Activated CD8-positive, alpha-beta T cell treated with anti-CD3 and anti-CD28 coated beads, Interleukin-2, amount 10 ng/mL, durations not matched to agents 7 days and 5 days (primary cell): ENCODE data around the gene MYL12A. TPM values are rescaled to one million over a fixed set of nuclear protein-coding genes. Genes with fewer than 3 reads are reported as not detected.
A peak's percentile ranks its signal among the peaks of the same experiment; 100 is the strongest.

Source experiments
- ATAC-seq: fragments of 150-1000 bp; cut with Tn5 transposase; one replicate; pipeline ENCODE4 v1.10.0; 2021; ENCODE audit warnings: moderate library complexity
- CTCF ChIA-PET: fragments of 350-600 bp; sonication (Branson Sonifier 250); formaldehyde crosslinking; loops from one replicate; lab custom pipeline; 2021; ENCODE audit warnings: antibody characterized with exemption; lab: Charles Lee
- POLR2A ChIA-PET: fragments of 350-600 bp; sonication (Branson Sonifier 250); formaldehyde crosslinking; loops from one replicate; lab custom pipeline; 2021; ENCODE audit warnings: antibody characterized with exemption; lab: Charles Lee
- DNase-seq: peaks from one replicate; pipeline ENCODE4 v3.0.0-alpha.2; 2020
- H3K27ac Mint-ChIP-seq: one replicate; pipeline ENCODE4 v1.8.0; 2021; ENCODE audit warnings: mild to moderate bottlenecking, mixed read lengths
- H3K27me3 Mint-ChIP-seq: one replicate; pipeline ENCODE4 v1.8.0; 2021; ENCODE audit warnings: low read depth, mixed read lengths
- H3K36me3 Mint-ChIP-seq: one replicate; pipeline ENCODE4 v1.8.0; 2021; ENCODE audit warnings: low read depth, mixed read lengths
- H3K4me1 Mint-ChIP-seq: one replicate; pipeline ENCODE4 v1.8.0; 2021; ENCODE audit warnings: low read depth, mixed read lengths
- H3K4me3 Mint-ChIP-seq: one replicate; pipeline ENCODE4 v1.8.0; 2021; ENCODE audit warnings: mild to moderate bottlenecking, mixed read lengths
- H3K9me3 Mint-ChIP-seq: one replicate; pipeline ENCODE4 v1.8.0; 2022; ENCODE audit warnings: mixed read lengths; ENCODE audit not compliant: insufficient read depth
- total RNA-seq, 2 experiments: library from RNA; stranded (reverse); gene quantifications; one replicate each; pipeline ENCODE4 v1.2.3, GENCODE V29; 2021

MYL12A gene
- total RNA-seq, 2 experiments from 2014 or later: 858 to 901 TPM

GRCh38 chr18:3226048-3226447 is 21.6 kb upstream of the MYL12A start:
- no peaks in the 10 kb centered on the region for H3K36me3 Mint-ChIP-seq
- H3K27me3 Mint-ChIP-seq: no peaks in the 10 kb centered on the region
- no peak overlapping the region for H3K4me3 Mint-ChIP-seq
- POLR2A ChIA-PET: no interaction called here
- no peak for ATAC-seq
- CTCF ChIA-PET: interaction anchor here (0.6 to 2.2 kb wide), 2 partner anchors 8 to 13 kb away, joined by 3 to 6 read pairs; no protein-coding TSS in a partner anchor
- H3K9me3 Mint-ChIP-seq: no peaks in the 10 kb centered on the region
- DNase-seq: no peak
- H3K27ac Mint-ChIP-seq: no peak overlapping the region
- peaks cover 5% of the 10 kb centered on the region for H3K4me1 Mint-ChIP-seq

- POLR2A ChIA-PET: no interaction called here
- CTCF ChIA-PET: interaction anchor here (0.7 kb wide), 1 partner anchor 34 kb away, joined by 3 read pairs; no protein-coding TSS in a partner anchor
- peaks cover 5% of the 10 kb centered on the region for H3K4me1 Mint-ChIP-seq
- H3K36me3 Mint-ChIP-seq: no peaks in the 10 kb centered on the region
- DNase-seq (no peak), ATAC-seq (no peak)
- H3K27me3 Mint-ChIP-seq: no peaks in the 10 kb centered on the region
- no peak overlapping the region for H3K4me3 Mint-ChIP-seq
- no peaks in the 10 kb centered on the region for H3K9me3 Mint-ChIP-seq
- H3K27ac Mint-ChIP-seq: no peak overlapping the region
Measured at GRCh38 chr18:3230401-3231334, 16.9 kb upstream of the MYL12A start.

GRCh38 chr18:3233004-3233403 is 14.6 kb upstream of the MYL12A start:
- Mint-ChIP-seq H3K4me1 (peaks cover 5% of the 10 kb centered on the region), H3K27ac (no peak overlapping the region), H3K27me3 (no peaks in the 10 kb centered on the region), H3K4me3 (no peak overlapping the region), H3K9me3 (no peaks in the 10 kb centered on the region), H3K36me3 (no peaks in the 10 kb centered on the region)
- ChIA-PET CTCF (interaction anchor here (0.9 kb wide), 1 partner anchor 11 kb away, joined by 3 read pairs; no protein-coding TSS in a partner anchor), POLR2A (no interaction called here)
- ATAC-seq (no peak), DNase-seq (no peak)

GRCh38 chr18:3233433-3234168 is 14.0 kb upstream of the MYL12A start:
- no peak overlapping the region for H3K4me3 Mint-ChIP-seq
- CTCF ChIA-PET: interaction anchor here (0.9 to 1.2 kb wide), 2 partner anchors 10 to 12 kb away, joined by 3 to 4 read pairs; no protein-coding TSS in a partner anchor
- POLR2A ChIA-PET: interaction anchor here (0.5 to 1.4 kb wide), 2 partner anchors 12 to 16 kb away, joined by 3 to 6 read pairs; no protein-coding TSS in a partner anchor
- no peaks in the 10 kb centered on the region for H3K9me3 Mint-ChIP-seq
- no peaks in the 10 kb centered on the region for H3K27me3 Mint-ChIP-seq
- no peak for ATAC-seq
- H3K4me1 Mint-ChIP-seq: peaks cover 5% of the 10 kb centered on the region
- DNase-seq: no peak
- H3K36me3 Mint-ChIP-seq: no peaks in the 10 kb centered on the region
- H3K27ac Mint-ChIP-seq: no peak overlapping the region

GRCh38 chr18:3234457-3234856 is 13.1 kb upstream of the MYL12A start:
- no peaks in the 10 kb centered on the region for H3K36me3 Mint-ChIP-seq
- H3K27ac Mint-ChIP-seq: no peak overlapping the region
- H3K9me3 Mint-ChIP-seq: no peaks in the 10 kb centered on the region
- ATAC-seq: no peak
- CTCF ChIA-PET: interaction anchor here (0.6 to 1.2 kb wide), 4 partner anchors 9 to 468 kb away, joined by 3 to 4 read pairs (median 3); no protein-coding TSS in a partner anchor
- H3K4me3 Mint-ChIP-seq: no peak overlapping the region
- no peaks in the 10 kb centered on the region for H3K27me3 Mint-ChIP-seq
- H3K4me1 Mint-ChIP-seq: peaks cover 5% of the 10 kb centered on the region
- DNase-seq: no peak
- POLR2A ChIA-PET: interaction anchor here (1.4 kb wide), 1 partner anchor 11 kb away, joined by 6 read pairs; no protein-coding TSS in a partner anchor

GRCh38 chr18:3235846-3236245 is 11.8 kb upstream of the MYL12A start:
- H3K27me3 Mint-ChIP-seq: no peaks in the 10 kb centered on the region
- no peaks in the 10 kb centered on the region for H3K4me1 Mint-ChIP-seq
- H3K4me3 Mint-ChIP-seq: no peak overlapping the region
- ChIA-PET CTCF (interaction anchor here (0.7 kb wide), 1 partner anchor 84 kb away, joined by 3 read pairs; no protein-coding TSS in a partner anchor), POLR2A (no interaction called here)
- ATAC-seq (no peak), DNase-seq (no peak)
- H3K9me3 Mint-ChIP-seq: no peaks in the 10 kb centered on the region
- H3K27ac Mint-ChIP-seq: no peak overlapping the region
- H3K36me3 Mint-ChIP-seq: peaks cover 5% of the 10 kb centered on the region

- POLR2A ChIA-PET: no interaction called here
Measured at GRCh38 chr18:3236470-3236869, 11.1 kb upstream of the MYL12A start.

GRCh38 chr18:3238742-3239141 is 8.9 kb upstream of the MYL12A start:
- Mint-ChIP-seq H3K36me3 (peaks cover 25% of the 10 kb centered on the region), H3K27me3 (no peaks in the 10 kb centered on the region), H3K27ac (no peak overlapping the region), H3K4me3 (no peak overlapping the region), H3K4me1 (no peaks in the 10 kb centered on the region), H3K9me3 (peaks cover 7% of the 10 kb centered on the region)
- DNase-seq (no peak), ATAC-seq (no peak)
- ChIA-PET CTCF (interaction anchor here (0.7 to 1.5 kb wide), 3 partner anchors 13 to 245 kb away, joined by 3 to 6 read pairs (median 4); no protein-coding TSS in a partner anchor), POLR2A (no interaction called here)

More at GRCh38 chr18:3236470-3236869, 11.1 kb upstream of the MYL12A start:
- Mint-ChIP-seq H3K36me3 (peaks cover 9% of the 10 kb centered on the region), H3K27ac (no peak overlapping the region), H3K27me3 (no peaks in the 10 kb centered on the region), H3K4me1 (no peaks in the 10 kb centered on the region), H3K4me3 (no peak overlapping the region), H3K9me3 (no peaks in the 10 kb centered on the region)
- no peak for DNase-seq
- ATAC-seq: no peak
- CTCF ChIA-PET: interaction anchor here (0.7 kb wide), 1 partner anchor 85 kb away, joined by 3 read pairs; no protein-coding TSS in a partner anchor

GRCh38 chr18:3245185-3245564 is 2.4 kb upstream of the MYL12A start:
- Mint-ChIP-seq H3K4me3 (peak overlapping the region; percentile 82), H3K36me3 (peaks cover 49% of the 10 kb centered on the region), H3K9me3 (peaks cover 7% of the 10 kb centered on the region), H3K27ac (no peak overlapping the region), H3K4me1 (peaks cover 17% of the 10 kb centered on the region), H3K27me3 (no peaks in the 10 kb centered on the region)
- ChIA-PET POLR2A (interaction anchor here (0.6 to 8.3 kb wide), 6 partner anchors 11 to 589 kb away, joined by 3 to 218 read pairs (median 8); partner anchors contain the start of genes MYL12B and SMCHD1), CTCF (interaction anchor here (0.7 to 6.3 kb wide), 33 partner anchors 11 to 476 kb away, joined by 3 to 92 read pairs (median 5); no protein-coding TSS in a partner anchor)
- ATAC-seq (no peak), DNase-seq (no peak)

- Mint-ChIP-seq H3K27me3 (no peaks in the 10 kb centered on the region), H3K9me3 (peaks cover 7% of the 10 kb centered on the region), H3K4me1 (peaks cover 23% of the 10 kb centered on the region), H3K4me3 (peak overlapping the region; percentile 82), H3K27ac (peak overlapping the region; percentile 100), H3K36me3 (peaks cover 49% of the 10 kb centered on the region)
- ChIA-PET CTCF (interaction anchor here (0.6 to 6.3 kb wide), 57 partner anchors 12 to 477 kb away, joined by 3 to 92 read pairs (median 4); partner anchors contain the start of gene MYOM1), POLR2A (interaction anchor here (0.5 to 8.3 kb wide), 14 partner anchors 12 to 662 kb away, joined by 3 to 218 read pairs (median 4); partner anchors contain the start of genes MYL12B and SMCHD1)
- peak; percentile 89 for DNase-seq
- peak; percentile 52 for ATAC-seq
Measured at GRCh38 chr18:3245853-3246634, 1.6 kb upstream of the MYL12A start.
